NOMO-1 (cell line): ENCODE results near the gene TM9SF2.

Experiments
- DNase-seq, 2 experiments: peaks; one replicate each; lab custom pipeline; 2025; ENCODE audit not compliant: unreplicated experiment in 2 of 2; lab: John Stamatoyannopoulos, UW

TM9SF2 gene, protein sequence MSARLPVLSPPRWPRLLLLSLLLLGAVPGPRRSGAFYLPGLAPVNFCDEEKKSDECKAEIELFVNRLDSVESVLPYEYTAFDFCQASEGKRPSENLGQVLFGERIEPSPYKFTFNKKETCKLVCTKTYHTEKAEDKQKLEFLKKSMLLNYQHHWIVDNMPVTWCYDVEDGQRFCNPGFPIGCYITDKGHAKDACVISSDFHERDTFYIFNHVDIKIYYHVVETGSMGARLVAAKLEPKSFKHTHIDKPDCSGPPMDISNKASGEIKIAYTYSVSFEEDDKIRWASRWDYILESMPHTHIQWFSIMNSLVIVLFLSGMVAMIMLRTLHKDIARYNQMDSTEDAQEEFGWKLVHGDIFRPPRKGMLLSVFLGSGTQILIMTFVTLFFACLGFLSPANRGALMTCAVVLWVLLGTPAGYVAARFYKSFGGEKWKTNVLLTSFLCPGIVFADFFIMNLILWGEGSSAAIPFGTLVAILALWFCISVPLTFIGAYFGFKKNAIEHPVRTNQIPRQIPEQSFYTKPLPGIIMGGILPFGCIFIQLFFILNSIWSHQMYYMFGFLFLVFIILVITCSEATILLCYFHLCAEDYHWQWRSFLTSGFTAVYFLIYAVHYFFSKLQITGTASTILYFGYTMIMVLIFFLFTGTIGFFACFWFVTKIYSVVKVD

DNA sequence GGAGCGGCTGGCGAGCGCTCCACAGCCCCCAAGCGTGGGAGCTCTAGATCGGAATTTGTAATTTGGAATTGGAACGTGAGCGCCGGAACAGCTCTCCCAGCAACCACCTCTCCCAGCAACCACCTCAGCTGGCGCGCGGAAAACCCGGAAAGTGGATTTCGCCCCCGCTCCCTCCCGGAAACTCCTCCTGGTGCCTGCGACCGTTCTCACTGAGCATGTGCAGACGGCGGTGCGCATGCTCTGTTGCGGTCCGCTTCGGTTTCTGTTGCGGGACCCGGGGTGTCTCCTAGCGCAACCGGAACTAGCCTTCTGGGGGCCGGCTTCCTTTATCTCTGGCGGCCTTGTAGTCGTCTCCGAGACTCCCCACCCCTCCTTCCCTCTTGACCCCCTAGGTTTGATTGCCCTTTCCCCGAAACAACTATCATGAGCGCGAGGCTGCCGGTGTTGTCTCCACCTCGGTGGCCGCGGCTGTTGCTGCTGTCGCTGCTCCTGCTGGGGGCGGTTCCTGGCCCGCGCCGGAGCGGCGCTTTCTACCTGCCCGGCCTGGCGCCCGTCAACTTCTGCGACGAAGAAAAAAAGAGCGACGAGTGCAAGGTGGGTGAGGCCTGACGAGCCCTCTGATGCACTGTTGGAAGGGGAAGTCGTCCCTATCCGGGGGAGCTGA, at the start of gene TM9SF2:
TM9SF2 (plus strand) TSS at position 289 of the 664 bp plus-strand sequence; CDS start at position 424, 135 bp downstream.
- DNase-seq, result peak; percentile 92 to 93

DNA sequence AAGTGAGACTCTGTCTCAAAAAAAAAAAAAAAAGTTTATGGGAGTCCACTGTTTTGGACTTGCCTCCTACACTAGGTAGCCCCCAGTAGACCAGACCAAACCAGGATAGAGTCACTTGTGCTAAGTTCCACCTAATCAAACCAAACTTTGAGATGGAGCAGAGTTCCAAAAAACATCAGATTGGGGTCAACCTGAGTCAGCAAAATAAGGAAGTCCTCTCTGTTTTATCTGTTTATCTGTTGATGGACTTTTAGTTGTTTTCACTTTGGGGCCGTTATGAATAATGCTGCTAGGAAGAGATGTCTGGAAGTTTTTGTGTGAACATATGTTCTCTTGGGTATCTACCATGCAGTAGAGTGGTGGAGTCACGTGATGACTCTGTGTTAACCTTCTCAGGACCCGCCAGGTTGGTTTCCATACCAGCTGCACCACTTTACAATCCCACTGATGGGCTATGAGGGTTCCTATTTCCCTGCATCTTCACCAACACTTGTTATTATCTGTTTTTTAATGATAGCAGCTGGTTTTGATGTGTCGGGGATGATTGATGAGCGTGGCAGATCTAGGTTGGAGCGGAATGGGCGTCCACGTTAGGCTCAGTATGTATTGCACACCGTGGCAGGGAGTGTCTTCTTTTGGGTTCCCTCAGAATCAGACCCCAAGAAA, 46.6 kb upstream of the TM9SF2 start:
- DNase-seq, result no peak

DNA sequence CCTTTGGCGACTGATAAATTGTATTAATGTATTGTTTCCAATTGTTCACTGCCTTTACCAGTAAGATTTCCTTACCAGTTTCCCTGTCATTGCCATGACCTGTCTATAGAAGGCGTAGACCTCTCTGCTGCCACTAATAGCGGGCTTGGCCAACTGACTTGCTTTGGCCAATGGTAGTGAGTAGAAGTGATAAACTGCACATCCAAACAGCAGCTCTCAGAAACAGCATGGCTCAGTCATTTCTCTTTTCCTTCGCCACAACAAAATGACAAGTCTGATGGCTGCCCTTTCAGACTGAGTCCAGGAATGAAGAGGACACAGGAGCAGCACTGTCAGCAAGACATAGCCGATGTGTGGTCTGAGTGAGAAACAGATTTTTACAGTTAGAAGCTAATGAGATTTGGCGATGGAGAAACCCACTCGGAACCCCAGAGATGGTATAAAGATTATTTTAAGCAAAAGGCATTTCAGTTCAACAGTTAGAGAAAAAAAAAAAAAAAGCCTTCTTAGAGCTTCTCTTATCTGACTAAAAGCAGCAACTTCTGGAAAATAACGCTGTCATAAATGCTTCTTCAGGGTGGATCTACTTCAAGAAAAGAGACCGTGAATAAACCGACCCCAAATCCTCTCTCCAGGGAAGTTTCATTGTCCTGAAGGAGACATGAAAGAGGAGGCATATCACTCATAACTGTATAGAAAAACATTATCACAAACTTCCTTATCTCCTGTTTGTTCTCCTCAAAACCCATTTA, 42.0 kb upstream of the TM9SF2 start:
- DNase-seq, result no peak

DNA sequence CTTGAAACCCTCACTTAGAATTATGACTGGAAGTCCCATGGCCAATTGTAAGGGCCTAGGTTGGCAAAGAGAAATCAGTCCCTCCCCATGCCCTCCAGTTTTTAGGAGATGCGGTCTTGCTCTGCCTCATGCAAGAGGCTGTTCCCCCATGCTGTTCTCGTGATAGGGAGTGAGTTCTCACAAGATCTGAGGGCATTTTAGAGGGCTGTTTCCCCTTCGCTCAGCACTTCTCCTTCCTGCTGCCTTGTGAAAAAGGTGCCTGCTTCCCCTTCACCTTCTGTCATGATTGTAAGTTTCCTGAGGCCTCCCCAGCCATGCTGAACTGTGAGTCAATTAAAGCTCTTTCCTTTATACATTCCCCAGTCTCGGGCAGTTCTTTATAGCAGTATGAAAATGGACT, 40.5 kb upstream of the TM9SF2 start:
- peak; percentile 29 to 30 for DNase-seq

DNA sequence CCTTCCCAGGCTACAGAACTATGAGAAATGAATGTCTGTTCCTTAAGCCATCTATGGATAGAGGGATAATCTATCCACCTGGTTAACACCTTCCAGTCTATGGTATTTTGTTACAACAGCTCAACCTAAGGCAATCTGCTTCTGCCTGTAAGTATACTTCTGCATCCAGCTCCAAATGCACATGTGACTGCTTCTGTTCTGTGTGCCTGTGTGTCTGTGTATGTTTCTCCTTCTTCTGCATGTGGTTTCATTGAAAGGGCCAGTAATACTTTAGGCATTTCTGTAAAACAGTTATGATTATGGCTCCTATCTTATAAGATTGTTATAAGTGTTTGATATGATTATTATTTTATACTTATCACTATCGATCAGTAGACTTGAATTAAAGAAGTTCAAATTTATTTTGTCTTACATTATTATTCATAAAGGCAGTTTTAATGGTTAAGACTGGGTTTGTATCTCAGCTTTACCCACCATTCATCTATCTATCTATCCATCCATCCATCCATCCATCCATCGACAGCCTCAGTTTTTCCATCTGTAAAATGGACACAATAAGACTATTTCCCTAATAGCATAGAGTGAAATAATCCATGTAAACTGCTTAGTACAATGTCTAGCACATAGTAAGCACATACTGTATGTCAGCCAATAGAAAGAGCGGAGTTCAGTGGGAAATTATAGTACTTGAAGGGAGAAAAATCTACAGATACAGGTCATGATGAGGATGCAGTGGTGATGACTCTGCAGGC, 37.5 kb upstream of the TM9SF2 start:
- DNase-seq, result no peak

DNA sequence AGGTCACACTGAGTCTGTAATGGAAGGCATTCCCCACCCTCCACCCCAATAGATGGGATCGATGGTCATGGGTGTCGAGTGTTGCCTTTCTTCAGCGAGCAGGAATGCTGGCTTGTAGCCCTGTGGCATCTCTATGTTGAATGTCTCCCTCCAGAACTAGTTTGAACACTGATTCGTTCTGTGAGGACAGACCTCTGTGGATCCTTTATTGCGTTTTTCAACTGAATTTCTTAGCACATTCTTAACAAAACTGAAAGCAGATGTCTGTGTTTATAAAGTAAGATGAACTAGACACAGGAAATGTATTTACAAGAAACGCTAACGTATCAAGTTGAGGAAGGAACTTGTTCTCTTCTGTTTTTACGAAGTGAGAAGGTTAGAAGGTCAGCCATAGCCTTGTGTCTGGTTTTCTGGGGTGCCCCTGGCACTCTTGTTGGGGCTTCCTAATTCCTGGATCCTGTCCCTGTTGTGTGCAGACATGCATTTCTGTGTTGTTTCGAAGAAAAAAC, 36.8 kb upstream of the TM9SF2 start:
- DNase-seq, result peak in 1 of 2 experiments; percentile 53

DNA sequence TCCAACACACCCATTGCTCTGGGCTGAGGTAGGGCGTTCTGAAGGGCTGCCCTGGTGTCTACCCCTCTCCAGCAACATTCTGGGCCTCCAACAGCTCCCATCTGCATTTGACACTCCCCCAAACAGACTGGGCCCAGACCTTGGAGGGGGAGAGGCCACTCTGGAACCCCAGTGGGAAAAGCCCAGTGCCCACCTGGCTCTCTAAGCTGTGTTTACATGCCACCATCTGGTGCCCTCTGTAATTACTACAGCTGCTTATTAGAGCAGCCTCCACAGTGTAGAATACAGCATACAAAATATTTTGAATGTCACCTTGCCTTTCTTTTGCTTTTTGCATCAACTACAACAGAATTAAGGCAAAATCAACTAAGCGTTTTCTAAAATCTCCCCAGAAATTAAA, 35.8 kb upstream of the TM9SF2 start:
- DNase-seq, result no peak

DNA sequence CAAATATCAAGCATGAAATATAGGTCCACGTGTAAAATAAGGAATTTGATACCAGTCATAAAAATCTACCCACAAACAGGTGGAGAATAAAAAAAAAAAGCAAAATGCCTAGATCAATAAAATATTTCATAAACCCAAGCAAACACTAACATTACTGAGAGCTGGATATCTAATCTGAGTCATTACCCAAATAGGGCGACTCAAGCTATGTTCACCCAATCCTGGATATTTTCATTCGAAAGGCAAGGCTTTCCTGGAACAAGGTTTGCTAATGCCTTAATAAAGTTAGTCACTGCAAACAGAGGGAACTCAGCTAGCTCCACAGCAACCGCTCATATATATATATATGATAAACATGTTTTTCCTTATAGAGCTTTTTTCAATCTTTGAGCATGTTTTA, 33.5 kb upstream of the TM9SF2 start:
- DNase-seq, result no peak

DNA sequence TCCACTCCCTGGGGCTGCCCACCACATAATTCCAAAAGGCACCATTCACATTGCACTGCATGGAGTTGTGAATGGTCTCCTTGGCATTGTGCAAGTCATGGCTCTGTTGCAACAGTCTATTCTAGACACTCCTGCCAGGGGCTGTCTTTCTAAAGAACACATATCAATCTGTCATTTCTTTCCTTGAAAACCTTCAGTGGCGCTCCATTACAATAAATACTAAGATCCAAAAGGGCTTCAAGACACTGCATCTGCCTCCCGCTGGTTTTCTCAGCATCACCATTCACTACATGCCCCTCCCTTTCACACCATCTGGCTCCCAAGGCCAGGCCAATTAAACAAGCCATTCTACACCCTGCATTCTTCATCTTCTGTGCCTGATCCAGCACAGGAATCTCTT, 32.2 kb upstream of the TM9SF2 start:
- peak; percentile 57 to 65 for DNase-seq

DNA sequence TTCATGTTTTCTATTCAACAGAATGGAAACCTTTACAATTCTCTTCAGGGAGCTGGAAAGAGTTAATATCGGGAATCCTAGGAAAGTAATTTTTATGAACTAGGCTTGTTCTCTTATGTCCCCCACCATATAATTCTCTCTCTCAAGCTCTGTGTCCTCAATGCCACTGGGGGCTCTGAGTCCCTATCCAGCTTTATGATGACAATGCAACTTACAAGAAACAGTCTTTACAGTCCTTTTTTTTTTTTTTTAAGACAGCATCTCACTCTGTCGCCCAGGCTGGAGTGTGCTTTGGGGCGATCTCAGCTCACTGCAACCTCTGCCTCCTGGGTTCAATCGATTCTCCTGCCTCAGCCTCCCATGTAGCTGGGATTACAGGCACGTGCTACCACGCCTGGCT, 31.2 kb upstream of the TM9SF2 start:
- no peak for DNase-seq

DNA sequence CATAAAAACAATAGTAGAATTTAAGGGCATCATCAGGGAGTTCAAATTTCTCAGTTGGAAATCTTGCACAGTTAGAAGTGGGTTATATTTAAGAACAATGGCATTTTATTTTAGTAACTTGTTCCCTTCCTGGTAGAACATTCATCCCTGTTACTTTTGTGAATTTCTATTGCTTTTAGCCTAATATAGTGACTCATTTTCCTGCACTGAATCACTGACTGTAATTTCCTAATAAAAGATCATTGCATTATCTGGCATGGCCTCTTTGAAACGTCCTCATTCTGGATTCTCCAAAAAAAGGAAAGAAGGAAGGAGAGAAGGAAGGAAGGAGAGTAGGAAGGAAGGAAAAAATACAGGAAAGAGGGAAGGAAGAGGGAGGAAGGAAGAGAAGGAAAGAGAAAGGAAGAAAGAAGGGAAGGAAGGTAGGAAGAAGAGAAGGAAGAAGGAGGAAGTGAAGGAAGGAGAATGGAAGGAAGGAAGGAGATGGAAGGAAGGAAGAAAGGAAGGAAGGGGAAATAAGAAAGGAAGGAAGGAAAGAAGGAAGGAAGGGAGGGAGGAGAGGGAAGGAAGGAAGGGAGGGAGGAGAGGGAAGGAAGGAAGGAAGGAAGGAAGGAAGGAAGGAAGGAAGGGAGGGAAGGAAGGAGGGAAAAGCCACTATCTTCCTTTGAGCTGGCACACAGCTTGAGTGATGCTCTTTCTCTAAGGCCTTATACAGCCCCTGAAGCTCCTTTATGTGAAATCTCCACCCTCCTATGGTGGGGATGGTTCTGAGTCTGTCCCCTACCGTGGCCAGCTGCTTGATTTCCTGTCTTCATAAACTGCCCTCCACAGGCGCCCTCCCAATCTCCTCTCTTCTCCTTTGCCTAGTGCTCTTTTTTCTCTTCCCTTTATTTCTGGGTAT, 29.8 kb upstream of the TM9SF2 start:
- DNase-seq, result no peak

DNA sequence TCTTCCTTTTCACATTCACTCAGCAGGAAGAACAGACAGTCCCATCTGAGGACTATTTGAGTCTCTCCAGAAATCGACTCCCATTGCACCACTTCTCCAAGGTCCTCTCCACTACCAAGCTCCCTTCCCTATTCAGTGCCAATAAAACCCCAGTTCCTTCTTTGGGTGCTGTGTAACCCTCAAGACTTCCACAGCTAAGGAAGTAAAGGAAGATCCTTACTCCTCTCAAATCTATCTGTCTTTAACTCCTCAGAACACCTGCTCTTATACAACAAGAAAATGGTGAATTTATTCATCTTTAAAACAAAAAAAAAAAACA, 29.2 kb upstream of the TM9SF2 start:
- DNase-seq, result no peak

DNA sequence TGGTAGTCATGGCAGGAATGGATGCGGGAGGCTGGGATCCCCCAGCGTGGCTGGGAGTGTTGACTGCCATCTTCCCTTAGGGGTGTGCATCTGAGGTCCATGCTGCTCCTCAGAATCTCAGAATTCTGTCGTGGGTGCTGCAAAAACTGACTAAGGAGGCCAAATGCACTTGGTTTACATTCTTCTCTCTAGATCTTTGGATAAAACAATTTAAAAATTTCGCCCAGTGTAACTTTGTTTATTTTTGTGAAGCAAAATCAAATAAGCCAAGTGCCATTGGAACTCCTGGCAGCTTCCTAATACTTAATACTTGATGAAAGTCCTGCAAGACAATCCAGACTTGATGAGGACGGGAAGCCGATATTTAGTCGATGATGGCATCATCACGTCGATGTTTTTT, 27.8 kb upstream of the TM9SF2 start:
- no peak for DNase-seq

DNA sequence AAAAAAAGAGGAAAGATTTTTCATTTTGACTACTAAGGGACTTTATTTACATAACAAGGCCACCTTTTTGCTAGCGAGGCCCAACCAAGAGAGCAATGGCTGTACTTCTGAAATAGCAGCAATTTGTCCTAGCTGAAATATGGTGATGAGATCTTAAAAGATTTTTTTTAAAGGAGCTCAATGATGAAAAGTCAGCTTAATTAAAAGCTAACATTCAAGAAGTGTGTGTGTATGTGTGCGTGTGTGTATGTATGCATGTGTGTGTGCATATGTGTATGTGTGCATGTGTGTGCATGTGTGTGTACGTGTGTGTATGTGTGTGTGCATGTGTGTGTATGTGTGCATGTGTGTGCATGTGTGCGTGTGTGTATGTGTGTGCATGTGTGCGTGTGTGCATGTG, 24.6 kb upstream of the TM9SF2 start:
- no peak for DNase-seq

DNA sequence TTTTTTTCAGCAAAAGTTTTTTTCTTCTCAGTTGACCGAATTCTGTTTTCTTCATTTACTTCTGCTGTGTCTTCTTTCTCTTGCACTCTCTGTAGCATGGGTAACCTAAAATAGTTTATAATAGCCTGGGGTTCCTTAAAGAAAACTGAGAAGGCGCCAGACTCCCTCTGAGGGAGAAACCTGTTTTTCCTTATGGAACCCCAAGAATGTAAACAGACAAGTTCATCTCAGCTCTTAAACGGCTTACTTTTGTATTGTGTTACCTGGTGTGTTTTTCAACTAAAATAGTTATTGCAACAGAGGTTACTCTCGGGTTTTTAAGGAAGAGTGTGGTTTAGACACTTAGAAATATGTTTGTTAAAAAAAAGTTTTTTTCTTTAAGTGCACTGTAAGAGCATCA, 23.8 kb upstream of the TM9SF2 start:
- DNase-seq, result peak in 1 of 2 experiments; percentile 45

DNA sequence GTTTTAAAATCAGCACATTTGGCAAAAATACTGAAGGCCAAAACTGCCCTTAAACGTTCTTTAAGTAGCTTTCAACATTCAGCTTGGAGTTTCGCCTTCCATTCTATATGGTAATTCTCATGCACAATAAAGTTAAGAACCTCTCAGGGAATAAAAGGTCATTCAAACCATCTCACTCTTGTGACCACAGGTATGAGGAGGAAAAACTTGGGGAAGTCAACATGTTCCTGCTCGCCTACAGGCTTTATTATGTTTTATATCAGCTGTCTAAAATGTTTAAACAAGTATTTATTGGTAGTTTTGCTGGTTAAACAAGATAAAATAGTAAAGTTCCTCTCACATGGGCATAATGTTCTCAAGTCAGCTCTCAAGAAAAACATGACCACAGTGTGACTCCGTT, 19.9 kb upstream of the TM9SF2 start:
- no peak for DNase-seq

DNA sequence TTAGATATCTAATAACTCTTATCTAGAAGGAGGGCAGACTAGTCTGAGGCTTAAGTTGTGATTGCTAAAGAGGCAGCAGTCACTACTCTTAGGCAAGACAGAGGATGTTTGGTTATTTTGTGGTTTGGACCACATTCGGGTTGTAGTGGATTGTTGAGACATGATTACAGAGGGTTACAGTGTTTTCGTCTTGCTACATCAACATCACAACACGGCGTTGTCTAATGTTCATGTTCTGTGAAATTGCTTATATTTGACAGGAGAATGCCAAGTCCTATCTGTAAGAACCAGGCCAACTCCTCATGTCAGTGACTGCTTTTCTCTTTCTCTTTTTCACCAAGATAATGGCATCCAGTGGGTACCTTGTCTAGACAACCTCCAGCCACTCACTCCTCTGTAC, 16.8 kb upstream of the TM9SF2 start:
- DNase-seq, result peak; percentile 85 to 98

DNA sequence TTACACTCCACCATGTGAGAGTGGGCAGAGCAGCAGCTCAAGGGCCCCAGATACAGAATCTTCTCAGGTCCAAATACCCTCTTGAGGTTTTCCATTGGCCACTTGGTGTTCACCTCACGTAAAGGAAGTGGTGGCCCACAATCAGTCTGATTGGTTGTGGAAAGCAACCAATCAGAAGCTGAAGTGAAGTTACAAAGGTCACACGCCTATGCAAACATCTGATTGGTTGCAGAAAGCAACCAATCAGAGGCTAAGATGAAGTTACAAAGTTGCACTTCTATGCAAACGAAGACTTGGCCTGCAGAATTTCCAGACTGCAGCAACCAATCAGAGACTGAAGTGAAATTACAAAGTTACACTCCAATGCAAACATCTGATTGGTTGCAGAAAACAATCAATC, 14.3 kb upstream of the TM9SF2 start:
- DNase-seq, result no peak

DNA sequence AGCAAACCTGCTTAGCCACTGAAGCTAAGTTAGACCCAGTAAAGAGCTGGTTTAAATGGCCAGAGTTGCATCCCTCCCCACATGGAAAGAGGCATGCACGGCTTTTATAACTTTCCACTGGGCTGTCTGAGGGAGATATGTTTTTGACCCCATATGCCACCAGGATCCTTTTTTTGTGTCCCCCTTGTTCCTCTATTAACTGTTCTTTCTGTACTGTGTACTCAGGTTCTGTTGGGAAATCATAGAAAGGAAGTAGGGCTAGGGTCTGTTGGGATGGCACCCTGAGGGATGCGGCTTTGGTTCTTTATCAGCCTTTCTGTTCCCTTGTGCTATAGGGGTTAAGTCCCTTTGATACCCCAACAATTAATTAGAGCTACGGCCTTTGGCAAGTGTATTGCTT, 12.2 kb upstream of the TM9SF2 start:
- DNase-seq, result no peak
